Lower leg skin (tissue), 3 donors: ENCODE data around the gene SLC47A2.

Experiments
- POLR2A ChIP-seq, 2 donors: fragments of 450-650 bp; IDR thresholded peaks; one replicate each; pipeline ENCODE4 v1.6.1; 2016 to 2017; ENCODE audit warnings: antibody characterized with exemption in 2 of 2, mild to moderate bottlenecking in 1 of 2, moderate library complexity in 1 of 2
- TF ChIP-seq, protein P1 (sequence below), 3 donors: fragments of 450-650 bp; IDR thresholded peaks; one replicate each; pipeline ENCODE4 v1.5.1; 2016; ENCODE audit warnings: antibody characterized with exemption in 3 of 3, mild to moderate bottlenecking in 3 of 3, moderate library complexity in 2 of 3

DNA sequence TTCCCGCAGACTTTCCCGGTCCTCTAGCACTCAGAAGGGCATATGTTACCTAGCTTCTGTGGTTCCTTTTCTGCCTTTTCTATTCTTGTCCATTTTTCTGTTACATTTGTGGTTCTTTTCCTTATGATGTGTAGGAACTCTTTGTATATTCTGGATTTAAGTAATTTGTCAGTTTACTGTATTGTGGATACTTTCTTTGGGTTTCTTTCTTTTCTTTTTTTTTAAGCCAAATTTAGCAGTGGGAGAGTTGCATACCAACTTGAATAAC lies 67.2 kb downstream of the SLC47A2 start:
- TF ChIP-seq, protein P1, sequence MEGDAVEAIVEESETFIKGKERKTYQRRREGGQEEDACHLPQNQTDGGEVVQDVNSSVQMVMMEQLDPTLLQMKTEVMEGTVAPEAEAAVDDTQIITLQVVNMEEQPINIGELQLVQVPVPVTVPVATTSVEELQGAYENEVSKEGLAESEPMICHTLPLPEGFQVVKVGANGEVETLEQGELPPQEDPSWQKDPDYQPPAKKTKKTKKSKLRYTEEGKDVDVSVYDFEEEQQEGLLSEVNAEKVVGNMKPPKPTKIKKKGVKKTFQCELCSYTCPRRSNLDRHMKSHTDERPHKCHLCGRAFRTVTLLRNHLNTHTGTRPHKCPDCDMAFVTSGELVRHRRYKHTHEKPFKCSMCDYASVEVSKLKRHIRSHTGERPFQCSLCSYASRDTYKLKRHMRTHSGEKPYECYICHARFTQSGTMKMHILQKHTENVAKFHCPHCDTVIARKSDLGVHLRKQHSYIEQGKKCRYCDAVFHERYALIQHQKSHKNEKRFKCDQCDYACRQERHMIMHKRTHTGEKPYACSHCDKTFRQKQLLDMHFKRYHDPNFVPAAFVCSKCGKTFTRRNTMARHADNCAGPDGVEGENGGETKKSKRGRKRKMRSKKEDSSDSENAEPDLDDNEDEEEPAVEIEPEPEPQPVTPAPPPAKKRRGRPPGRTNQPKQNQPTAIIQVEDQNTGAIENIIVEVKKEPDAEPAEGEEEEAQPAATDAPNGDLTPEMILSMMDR (IDR thresholded peaks at IDR 0.05) = no peak
- no peak for TF ChIP-seq POLR2A (IDR thresholded peaks at IDR 0.05)
